ENCODE data around the gene GABRB2.

GABRB2 gene

DNA sequence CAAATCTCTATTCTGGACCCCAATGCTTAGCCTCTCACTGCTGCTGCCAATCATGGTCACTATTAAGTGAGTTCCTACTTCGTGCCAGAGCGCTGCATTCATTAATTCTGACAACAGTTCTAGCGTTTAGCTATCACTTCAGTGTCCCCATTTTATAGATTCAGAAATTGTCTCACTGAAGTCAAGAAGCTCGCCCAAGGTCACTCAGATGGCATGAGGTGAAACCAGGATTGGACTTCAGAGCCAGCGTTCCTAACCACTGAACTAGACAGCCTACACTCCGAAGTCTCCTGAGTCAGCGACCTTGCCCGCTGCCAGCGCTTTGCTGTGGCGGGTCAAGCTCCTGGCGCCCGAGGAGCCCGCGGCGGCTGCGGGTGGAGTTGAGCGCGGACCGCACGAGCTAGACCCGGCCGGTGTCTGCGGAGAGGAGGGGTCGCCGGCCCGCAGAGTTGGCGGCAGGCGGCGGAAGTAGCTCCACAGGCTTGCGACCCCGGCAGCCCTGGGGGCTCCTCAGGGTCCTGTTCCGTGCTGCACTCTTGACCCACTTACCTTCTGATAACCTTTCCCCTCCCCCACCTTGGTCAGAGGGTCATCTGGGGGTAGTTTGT lies 2.1 kb upstream of the GABRB2 start:
- H3K4me3 ChIP-seq = peak overlapping the region; percentile 71
- no peak for DNase-seq (ENCODE audit: low spot score)
- no peak overlapping the region for H3K27ac ChIP-seq
- TF ChIP-seq, protein P1, sequence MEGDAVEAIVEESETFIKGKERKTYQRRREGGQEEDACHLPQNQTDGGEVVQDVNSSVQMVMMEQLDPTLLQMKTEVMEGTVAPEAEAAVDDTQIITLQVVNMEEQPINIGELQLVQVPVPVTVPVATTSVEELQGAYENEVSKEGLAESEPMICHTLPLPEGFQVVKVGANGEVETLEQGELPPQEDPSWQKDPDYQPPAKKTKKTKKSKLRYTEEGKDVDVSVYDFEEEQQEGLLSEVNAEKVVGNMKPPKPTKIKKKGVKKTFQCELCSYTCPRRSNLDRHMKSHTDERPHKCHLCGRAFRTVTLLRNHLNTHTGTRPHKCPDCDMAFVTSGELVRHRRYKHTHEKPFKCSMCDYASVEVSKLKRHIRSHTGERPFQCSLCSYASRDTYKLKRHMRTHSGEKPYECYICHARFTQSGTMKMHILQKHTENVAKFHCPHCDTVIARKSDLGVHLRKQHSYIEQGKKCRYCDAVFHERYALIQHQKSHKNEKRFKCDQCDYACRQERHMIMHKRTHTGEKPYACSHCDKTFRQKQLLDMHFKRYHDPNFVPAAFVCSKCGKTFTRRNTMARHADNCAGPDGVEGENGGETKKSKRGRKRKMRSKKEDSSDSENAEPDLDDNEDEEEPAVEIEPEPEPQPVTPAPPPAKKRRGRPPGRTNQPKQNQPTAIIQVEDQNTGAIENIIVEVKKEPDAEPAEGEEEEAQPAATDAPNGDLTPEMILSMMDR (IDR thresholded peaks at IDR 0.05) = no peak

DNA sequence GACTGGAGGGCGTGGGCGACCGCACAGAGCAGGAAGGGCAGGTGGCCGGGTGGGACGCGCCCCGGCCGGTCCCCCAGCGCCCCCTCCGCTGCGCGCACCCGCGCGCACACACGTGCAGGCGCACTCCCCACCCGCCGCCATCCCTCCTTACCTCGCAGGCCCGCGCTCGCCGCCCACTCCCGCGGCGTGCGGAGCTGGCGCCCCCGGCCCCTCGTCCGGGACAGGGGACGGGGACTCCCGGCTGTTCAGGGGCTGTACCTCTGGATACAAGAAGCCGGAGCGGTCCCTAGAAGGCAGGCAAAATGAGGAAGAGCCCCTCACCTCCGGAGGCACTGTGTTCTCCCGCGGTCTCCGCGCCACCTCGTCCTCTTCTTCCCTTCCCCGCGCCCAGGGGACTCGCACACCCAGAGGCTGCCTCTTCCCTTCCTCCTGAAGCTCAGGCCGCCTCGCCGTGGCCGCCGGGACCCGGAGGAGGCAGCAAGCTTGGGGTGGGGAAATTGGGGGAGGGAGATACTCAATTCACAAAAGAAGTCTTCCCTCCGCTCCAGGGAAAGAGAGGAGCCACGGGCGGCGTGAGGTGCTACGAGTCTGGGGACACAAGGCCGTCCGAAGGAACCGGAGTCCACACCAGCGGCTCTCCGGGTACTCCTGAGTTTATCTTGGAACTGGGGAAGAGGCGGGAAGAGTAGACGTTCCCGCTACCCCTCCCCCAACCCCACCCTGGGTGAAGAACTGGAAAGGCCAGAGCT lies 1.4 kb upstream of the GABRB2 start:
- TF ChIP-seq, protein P1 (IDR thresholded peaks at IDR 0.05) = no peak
- no peak overlapping the region for H3K27ac ChIP-seq
- peak overlapping the region; percentile 71 for H3K4me3 ChIP-seq
- no peak for DNase-seq (ENCODE audit: low spot score)

DNA sequence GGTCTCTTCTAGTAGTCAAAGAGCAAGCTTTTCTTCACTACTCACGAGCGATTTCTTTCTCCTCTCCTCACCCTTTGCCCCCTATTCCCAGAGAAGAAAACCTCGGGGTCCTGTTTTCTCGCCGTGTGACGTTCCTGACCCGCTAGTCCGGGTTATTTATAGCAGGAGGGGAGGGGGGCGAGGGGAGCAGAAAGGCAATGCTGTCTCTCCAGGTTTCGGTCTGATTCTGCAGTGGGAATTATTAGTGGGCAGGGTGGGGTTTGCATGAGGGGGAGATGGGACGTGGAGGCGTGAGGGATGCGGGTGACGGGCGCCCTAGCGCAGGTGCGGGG lies 847 bp upstream of the GABRB2 start:
- TF ChIP-seq, protein P1 (IDR thresholded peaks at IDR 0.05) = no peak
- no peak for DNase-seq (ENCODE audit: low spot score)
- no peak overlapping the region for H3K27ac ChIP-seq
- peak overlapping the region; percentile 71 for H3K4me3 ChIP-seq

DNA sequence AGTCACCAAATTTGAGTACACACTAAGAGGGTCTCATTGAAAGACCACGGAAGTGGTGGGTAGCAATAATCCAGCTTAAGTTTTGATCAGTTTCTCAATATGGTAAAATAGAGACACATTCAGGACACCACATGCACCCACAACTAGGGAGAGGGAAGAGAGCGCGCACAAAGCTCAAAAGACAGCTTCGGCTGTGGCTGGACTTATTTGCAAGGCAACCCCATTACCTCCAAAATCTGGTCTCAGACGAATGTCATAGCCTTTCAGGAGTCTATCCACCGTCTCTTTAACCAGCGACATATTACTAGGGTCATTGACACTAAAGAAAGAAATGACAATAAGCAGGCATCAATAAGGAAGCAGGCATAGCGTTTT lies 443 bp downstream of the GABRB2 start:
- TF ChIP-seq, protein P1 (IDR thresholded peaks at IDR 0.05) = no peak
- Histone ChIP-seq H3K27ac (no peak overlapping the region), H3K4me3 (peak overlapping the region; percentile 71)
- no peak for DNase-seq (ENCODE audit: low spot score)

DNA sequence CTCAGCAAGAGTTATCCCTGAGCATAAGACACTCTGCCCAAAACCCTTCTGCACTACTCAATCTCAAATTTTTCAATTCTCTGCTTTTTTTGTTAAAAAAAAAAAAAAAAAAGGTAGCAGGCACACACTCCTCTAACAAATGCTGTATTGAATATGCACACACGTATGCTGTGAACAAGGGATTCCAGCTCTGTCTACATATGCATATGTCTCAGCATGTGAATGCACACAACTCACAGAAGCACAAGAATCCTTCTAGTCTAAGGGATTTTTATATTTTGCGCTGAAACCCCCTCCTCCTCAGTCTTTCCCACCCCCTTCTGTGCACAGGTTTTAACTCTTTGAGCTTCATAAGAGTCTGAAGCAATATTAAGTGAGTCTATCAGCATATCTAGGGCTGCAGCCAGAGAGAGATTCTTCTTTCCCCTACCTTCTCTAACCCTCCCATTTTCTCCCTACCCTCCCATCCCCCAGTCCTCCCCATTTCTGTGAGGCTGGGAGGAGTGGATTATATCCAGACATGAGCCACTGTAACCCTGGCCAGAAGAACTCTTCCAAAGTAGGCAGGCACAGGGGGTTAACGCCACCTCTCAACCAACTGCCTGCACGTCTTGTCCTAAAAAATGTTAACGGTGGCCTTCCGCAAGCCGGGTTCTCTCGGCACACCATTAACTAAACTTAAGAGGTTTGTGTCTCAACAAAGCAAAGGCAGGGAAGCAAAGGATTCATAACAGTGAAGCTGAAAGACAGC lies 1.0 kb downstream of the GABRB2 start:
- no peak overlapping the region for H3K27ac ChIP-seq
- TF ChIP-seq, protein P1 (IDR thresholded peaks at IDR 0.05) = no peak
- DNase-seq (ENCODE audit: low spot score) = no peak
- H3K4me3 ChIP-seq = peak overlapping the region; percentile 71

DNA sequence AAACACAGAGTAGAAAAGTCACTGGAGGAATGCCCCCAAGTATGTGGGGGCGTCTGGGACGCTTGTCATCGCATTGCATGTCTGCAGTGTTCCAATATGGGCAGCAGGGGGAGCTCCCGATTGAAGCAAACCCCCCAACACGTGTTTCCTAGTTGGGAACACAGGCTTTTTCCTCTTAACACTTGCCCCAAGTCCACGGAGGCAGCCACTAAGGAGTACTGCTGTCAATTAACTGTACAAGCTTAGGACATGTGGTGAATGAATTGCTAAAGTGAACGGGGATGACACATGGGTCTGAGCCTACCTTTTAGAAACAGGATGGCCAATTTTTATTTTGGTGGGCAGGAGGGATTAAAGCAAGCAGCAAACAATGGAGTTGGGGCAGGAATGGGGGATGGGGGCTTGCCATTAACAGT lies 2.2 kb downstream of the GABRB2 start:
- no peak for DNase-seq (ENCODE audit: low spot score)
- Histone ChIP-seq H3K27ac (no peak overlapping the region), H3K4me3 (no peak overlapping the region)
- TF ChIP-seq, protein P1 (IDR thresholded peaks at IDR 0.05) = peak; percentile 52
